ENCODE results near the gene ZNF827.

DNA sequence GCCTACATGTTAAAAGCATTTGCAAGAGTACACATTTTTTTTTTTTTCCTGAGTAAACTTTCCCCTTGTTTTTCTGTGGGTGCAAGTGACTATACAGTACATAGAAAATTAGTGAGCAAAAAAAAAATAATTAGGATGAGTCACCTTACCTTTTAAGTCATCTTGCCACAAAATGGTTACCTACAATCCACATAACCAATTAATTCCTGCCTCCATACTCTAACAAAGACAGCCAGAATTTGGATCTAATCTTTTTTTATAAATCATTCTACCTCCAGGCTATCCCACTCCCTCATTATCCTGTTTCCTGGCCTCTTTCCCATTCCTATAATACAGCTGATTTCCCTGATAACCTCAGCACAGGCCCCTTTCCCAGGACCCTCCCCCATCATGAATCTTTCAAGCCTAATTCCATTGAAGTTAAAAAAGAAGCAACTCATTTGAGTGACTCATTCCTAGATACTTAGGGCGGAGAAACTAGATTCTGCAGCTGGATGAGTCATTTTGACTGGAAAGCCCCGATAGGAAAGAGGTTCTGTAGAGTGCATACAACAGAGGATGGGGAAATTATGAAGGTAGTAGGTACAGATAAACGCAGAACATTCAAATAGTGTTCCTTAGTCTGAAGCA lies 130.5 kb downstream of the ZNF827 start:
- TF ChIP-seq POLR2AphosphoS5 (IDR thresholded peaks at IDR 0.05) = no peak
- TF ChIP-seq, protein P1, sequence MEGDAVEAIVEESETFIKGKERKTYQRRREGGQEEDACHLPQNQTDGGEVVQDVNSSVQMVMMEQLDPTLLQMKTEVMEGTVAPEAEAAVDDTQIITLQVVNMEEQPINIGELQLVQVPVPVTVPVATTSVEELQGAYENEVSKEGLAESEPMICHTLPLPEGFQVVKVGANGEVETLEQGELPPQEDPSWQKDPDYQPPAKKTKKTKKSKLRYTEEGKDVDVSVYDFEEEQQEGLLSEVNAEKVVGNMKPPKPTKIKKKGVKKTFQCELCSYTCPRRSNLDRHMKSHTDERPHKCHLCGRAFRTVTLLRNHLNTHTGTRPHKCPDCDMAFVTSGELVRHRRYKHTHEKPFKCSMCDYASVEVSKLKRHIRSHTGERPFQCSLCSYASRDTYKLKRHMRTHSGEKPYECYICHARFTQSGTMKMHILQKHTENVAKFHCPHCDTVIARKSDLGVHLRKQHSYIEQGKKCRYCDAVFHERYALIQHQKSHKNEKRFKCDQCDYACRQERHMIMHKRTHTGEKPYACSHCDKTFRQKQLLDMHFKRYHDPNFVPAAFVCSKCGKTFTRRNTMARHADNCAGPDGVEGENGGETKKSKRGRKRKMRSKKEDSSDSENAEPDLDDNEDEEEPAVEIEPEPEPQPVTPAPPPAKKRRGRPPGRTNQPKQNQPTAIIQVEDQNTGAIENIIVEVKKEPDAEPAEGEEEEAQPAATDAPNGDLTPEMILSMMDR (IDR thresholded peaks at IDR 0.05 in 8 of 11, conservative IDR thresholded peaks at IDR 0.05 in 3 of 11) = no peak

Data from spleen (tissue), 7 donors.